NT2/D1 (cell line): ENCODE results near the gene ATXN1.

ENCODE experiments used
- DNase-seq: peaks from one replicate; pipeline ENCODE4 v3.0.0-alpha.2; 2011; ENCODE audit warnings: low read depth, low spot score
- H3K27me3 ChIP-seq: 2 replicates; pipeline ENCODE4 v1.6.0; 2011; ENCODE audit warnings: mild to moderate bottlenecking; ENCODE audit not compliant: insufficient read length, insufficient read depth
- H3K36me3 ChIP-seq: 2 replicates; pipeline ENCODE4 v1.6.1; 2011; ENCODE audit warnings: mild to moderate bottlenecking, low read length, mixed read lengths; ENCODE audit not compliant: insufficient read depth, insufficient read length
- H3K4me1 ChIP-seq: 2 replicates; pipeline ENCODE4 v1.5.1; 2011; ENCODE audit not compliant: insufficient read depth, insufficient read length
- H3K4me3 ChIP-seq: 2 replicates; pipeline ENCODE4 v1.5.1; 2011; ENCODE audit warnings: low read depth; ENCODE audit not compliant: insufficient read length
- H3K9ac ChIP-seq: 2 replicates; pipeline ENCODE4 v1.6.0; 2011; ENCODE audit warnings: low read depth; ENCODE audit not compliant: insufficient read length
- H3K9me3 ChIP-seq: 2 replicates; pipeline ENCODE4 v1.5.1; 2011; ENCODE audit warnings: mild to moderate bottlenecking, low read length; ENCODE audit not compliant: insufficient read depth
- SUZ12 ChIP-seq: IDR thresholded peaks from 2 replicates; pipeline ENCODE4 v1.6.1; 2011; ENCODE audit not compliant: insufficient read length, insufficient read depth; ENCODE audit errors: extremely low read depth
- YY1 ChIP-seq: IDR thresholded peaks from 2 replicates; pipeline ENCODE4 v1.6.1; 2011; ENCODE audit not compliant: insufficient read length, insufficient read depth
- ZNF274 ChIP-seq: IDR thresholded peaks from 2 replicates; pipeline ENCODE4 v1.6.1; 2011; ENCODE audit warnings: mild to moderate bottlenecking, low read depth, low read length

The ATXN1 gene

GRCh38 chr6:16299861-16300260, 461.4 kb downstream of the ATXN1 start:
- no peaks in the 10 kb centered on the region for H3K27me3 ChIP-seq
- H3K4me3 ChIP-seq: no peak overlapping the region
- TF ChIP-seq ZNF274 (no peak), YY1 (no peak), SUZ12 (no peak)
- peaks cover 5% of the 10 kb centered on the region for H3K4me1 ChIP-seq
- no peak for DNase-seq
- H3K9ac ChIP-seq: no peak overlapping the region
- H3K36me3 ChIP-seq: peaks cover 2% of the 10 kb centered on the region
- no peaks in the 10 kb centered on the region for H3K9me3 ChIP-seq

- Histone ChIP-seq H3K4me1 (no peaks in the 10 kb centered on the region), H3K27me3 (no peaks in the 10 kb centered on the region), H3K9me3 (no peaks in the 10 kb centered on the region), H3K4me3 (no peak overlapping the region), H3K9ac (no peak overlapping the region), H3K36me3 (peaks cover 2% of the 10 kb centered on the region)
- no peak for TF ChIP-seq ZNF274
- TF ChIP-seq SUZ12: no peak
- TF ChIP-seq YY1: no peak
- DNase-seq: no peak
Observed at GRCh38 chr6:16296061-16296670, 465.1 kb downstream of the ATXN1 start.

GRCh38 chr6:16295471-16295870, 465.8 kb downstream of the ATXN1 start:
- Histone ChIP-seq H3K4me3 (no peak overlapping the region), H3K36me3 (peaks cover 2% of the 10 kb centered on the region), H3K9ac (no peak overlapping the region), H3K9me3 (no peaks in the 10 kb centered on the region), H3K4me1 (peaks cover 2% of the 10 kb centered on the region), H3K27me3 (no peaks in the 10 kb centered on the region)
- TF ChIP-seq SUZ12 (no peak), YY1 (no peak), ZNF274 (no peak)
- DNase-seq: no peak

GRCh38 chr6:16295060-16295459, 466.2 kb downstream of the ATXN1 start:
- Histone ChIP-seq H3K4me3 (no peak overlapping the region), H3K9ac (no peak overlapping the region), H3K36me3 (peaks cover 2% of the 10 kb centered on the region), H3K9me3 (no peaks in the 10 kb centered on the region), H3K4me1 (peaks cover 2% of the 10 kb centered on the region), H3K27me3 (no peaks in the 10 kb centered on the region)
- TF ChIP-seq ZNF274: no peak
- TF ChIP-seq YY1: no peak
- TF ChIP-seq SUZ12: no peak
- no peak for DNase-seq

- DNase-seq: no peak
- Histone ChIP-seq H3K9ac (no peak overlapping the region), H3K36me3 (peaks cover 2% of the 10 kb centered on the region), H3K9me3 (no peaks in the 10 kb centered on the region), H3K4me3 (no peak overlapping the region), H3K27me3 (no peaks in the 10 kb centered on the region), H3K4me1 (peaks cover 2% of the 10 kb centered on the region)
- TF ChIP-seq SUZ12: no peak
- TF ChIP-seq ZNF274: no peak
- no peak for TF ChIP-seq YY1
Observed at GRCh38 chr6:16294371-16294770, 466.9 kb downstream of the ATXN1 start.

- H3K9ac ChIP-seq: no peak overlapping the region
- H3K27me3 ChIP-seq: no peaks in the 10 kb centered on the region
- H3K9me3 ChIP-seq: no peaks in the 10 kb centered on the region
- H3K36me3 ChIP-seq: no peaks in the 10 kb centered on the region
- no peak for DNase-seq
- no peak overlapping the region for H3K4me3 ChIP-seq
- H3K4me1 ChIP-seq: peaks cover 2% of the 10 kb centered on the region
- no peak for TF ChIP-seq YY1
- no peak for TF ChIP-seq SUZ12
- no peak for TF ChIP-seq ZNF274
Observed at GRCh38 chr6:16292942-16293341, 468.3 kb downstream of the ATXN1 start.

GRCh38 chr6:16292432-16292831, 468.8 kb downstream of the ATXN1 start:
- H3K4me1 ChIP-seq: peaks cover 2% of the 10 kb centered on the region
- no peak for TF ChIP-seq YY1
- no peak for TF ChIP-seq SUZ12
- TF ChIP-seq ZNF274: no peak
- H3K4me3 ChIP-seq: no peak overlapping the region
- no peaks in the 10 kb centered on the region for H3K36me3 ChIP-seq
- no peaks in the 10 kb centered on the region for H3K27me3 ChIP-seq
- no peak for DNase-seq
- no peak overlapping the region for H3K9ac ChIP-seq
- H3K9me3 ChIP-seq: no peaks in the 10 kb centered on the region
